HCT116 (cell line): ENCODE data around the gene CEP112. TPM values are rescaled to one million over a fixed set of nuclear protein-coding genes. Genes with fewer than 3 reads are reported as not detected.

ENCODE experiments used
- ATAC-seq: fragments of 200-7000 bp; cut with Tn5 transposase; 2 replicates; pipeline ENCODE4 v1.9.1; 2020; ENCODE audit warnings: mild to moderate bottlenecking, moderate library complexity
- BruUV-seq: library from RNA; stranded (reverse); fragments of 400-500 nt; replicated peaks from 2 replicates; lab custom pipeline; 2021; lab: Mats Ljungman, UMichigan
- CTCF ChIA-PET: fragments of 300-600 bp; sonication (Branson Sonifier 250); formaldehyde crosslinking; loops from one replicate; lab custom pipeline; 2021; ENCODE audit warnings: antibody characterized with exemption; lab: Charles Lee
- POLR2A ChIA-PET: fragments of 300-600, 350-600 bp; sonication (Branson Sonifier 250); formaldehyde crosslinking; loops from one replicate; lab custom pipeline; 2021; ENCODE audit warnings: antibody characterized with exemption; lab: Charles Lee
- RAD21 ChIA-PET, 2 experiments: fragments of 300-600 bp; sonication (Branson Sonifier 250); formaldehyde crosslinking; loops; one replicate each; lab custom pipeline; 2023; ENCODE audit warnings: low total read pairs in 2 of 2; ENCODE audit not compliant: uncharacterized antibody in 2 of 2, unreplicated experiment in 2 of 2, low non-redundant PET in 1 of 2; lab: Charles Lee
- DNase-seq: peaks from one replicate; pipeline ENCODE4 v3.0.0-alpha.2; 2010; ENCODE audit warnings: low read depth, low spot score
- H2AFZ ChIP-seq: fragments of 200-600 bp; shearing (Covaris generic), sonication (generic); 2 replicates; pipeline ENCODE4 v1.6.1; 2017; ENCODE audit warnings: low read depth, mixed run types, mixed read lengths, antibody characterized with exemption, low read length; ENCODE audit not compliant: poor library complexity, severe bottlenecking
- H3K27ac ChIP-seq: 2 replicates; pipeline ENCODE4 v1.5.1; 2012; ENCODE audit warnings: low read depth, low read length
- H3K27me3 ChIP-seq: fragments of 200-600 bp; sonication (generic); 2 replicates; pipeline ENCODE4 v1.6.1; 2016; ENCODE audit warnings: mixed run types, low read length, mixed read lengths; ENCODE audit not compliant: insufficient read depth
- H3K36me3 ChIP-seq, 2 experiments: fragments of 200-500 bp in 1 of 2; fragments of 200-600 bp in 1 of 2; sonication (Bioruptor generic) in 1 of 2; sonication (generic) in 1 of 2; 2 replicates each; pipeline versions ENCODE4 v1.5.1 to v1.6.1; 2014 to 2016; ENCODE audit warnings: low read length in 2 of 2, inconsistent platforms in 1 of 2, mixed read lengths in 1 of 2, mixed run types in 1 of 2; ENCODE audit not compliant: insufficient read depth in 2 of 2, control insufficient read depth in 1 of 2
- H3K4me1 ChIP-seq, 2 experiments: fragments of 200-600 bp in 1 of 2; sonication (generic) in 1 of 2; 2 replicates each; pipeline versions ENCODE4 v1.5.1 to v1.6.1; 2012 to 2017; ENCODE audit warnings: low read length in 2 of 2, inconsistent platforms in 1 of 2, mild to moderate bottlenecking in 1 of 2, mixed read lengths in 1 of 2, mixed run types in 1 of 2, moderate library complexity in 1 of 2; ENCODE audit not compliant: insufficient read depth in 2 of 2, control insufficient read depth in 1 of 2
- H3K4me2 ChIP-seq: fragments of 200-600 bp; sonication (generic); 2 replicates; pipeline ENCODE4 v1.6.1; 2017; ENCODE audit warnings: mixed run types, low read length, mixed read lengths
- H3K4me3 ChIP-seq, 2 experiments: fragments of 200-600 bp in 1 of 2; sonication (generic) in 1 of 2; replicated peaks in 1 of 2; 2 replicates each; pipeline ENCODE4 v1.5.1; 2011 to 2016; ENCODE audit warnings: low read length in 2 of 2, control low read depth in 1 of 2, low read depth in 1 of 2, mild to moderate bottlenecking in 1 of 2, mixed read lengths in 1 of 2, mixed run types in 1 of 2
- H3K79me2 ChIP-seq: fragments of 200-600 bp; sonication (generic); 2 replicates; pipeline ENCODE4 v1.6.1; 2017; ENCODE audit warnings: mild to moderate bottlenecking, mixed run types, low read length, moderate library complexity, mixed read lengths; ENCODE audit not compliant: insufficient read depth
- H3K9ac ChIP-seq: fragments of 200-600 bp; sonication (generic); 2 replicates; pipeline ENCODE4 v1.6.1; 2016; ENCODE audit warnings: low read length, mixed read lengths
- H3K9me2 ChIP-seq: fragments of 200-600 bp; sonication (generic), shearing (Covaris generic); 2 replicates; pipeline ENCODE4 v1.6.1; 2017; ENCODE audit warnings: mixed run types, mild to moderate bottlenecking, moderate library complexity; ENCODE audit not compliant: insufficient read depth
- H3K9me3 ChIP-seq, 2 experiments: fragments of 200-500 bp in 1 of 2; fragments of 200-600 bp in 1 of 2; sonication (Bioruptor generic) in 1 of 2; sonication (generic) in 1 of 2; 2 replicates each; pipeline ENCODE4 v1.6.1; 2014 to 2017; ENCODE audit warnings: low read length in 2 of 2, mixed read lengths in 2 of 2, inconsistent platforms in 1 of 2, low read depth in 1 of 2, mild to moderate bottlenecking in 1 of 2, mixed run types in 1 of 2, moderate library complexity in 1 of 2; ENCODE audit not compliant: control insufficient read depth in 1 of 2, insufficient read depth in 1 of 2
- H4K20me1 ChIP-seq: fragments of 200-600 bp; sonication (generic), shearing (Covaris generic); 2 replicates; pipeline ENCODE4 v1.6.1; 2017; ENCODE audit warnings: mixed run types, mild to moderate bottlenecking, moderate library complexity; ENCODE audit not compliant: insufficient read depth
- ATF3 ChIP-seq: IDR thresholded peaks from 2 replicates; pipeline ENCODE4 v1.6.1; 2012
- CBX3 ChIP-seq: IDR thresholded peaks from 2 replicates; pipeline ENCODE4 v1.6.1; 2012; ENCODE audit warnings: low read depth
- CTCF ChIP-seq, 3 experiments: fragments of 200-600 bp in 1 of 3; sonication (generic) in 1 of 3; IDR thresholded peaks in 2 of 3; conservative IDR thresholded peaks in 1 of 3; 2 replicates each; pipeline ENCODE4 v1.5.1; 2012 to 2017; ENCODE audit warnings: low read depth in 2 of 3, low read length in 2 of 3, antibody characterized with exemption in 1 of 3, borderline replicate concordance in 1 of 3, control low read depth in 1 of 3, mild to moderate bottlenecking in 1 of 3, mixed read lengths in 1 of 3, mixed run types in 1 of 3, moderate library complexity in 1 of 3; ENCODE audit not compliant: insufficient read depth in 1 of 3
- EGR1 ChIP-seq: IDR thresholded peaks from 2 replicates; pipeline ENCODE4 v1.6.1; 2012; ENCODE audit warnings: low read depth
- ELF1 ChIP-seq: IDR thresholded peaks from 2 replicates; pipeline ENCODE4 v1.6.1; 2012; ENCODE audit warnings: low read depth, borderline replicate concordance
- EZH2 ChIP-seq: fragments of 200-600 bp; sonication (generic); IDR thresholded peaks from 2 replicates; pipeline ENCODE4 v1.6.1; 2017; ENCODE audit warnings: antibody characterized with exemption, mixed run types
- EZH2phosphoT487 ChIP-seq: fragments of 200-600 bp; IDR thresholded peaks from 2 replicates; pipeline ENCODE4 v1.6.1; 2018; ENCODE audit warnings: antibody characterized with exemption, borderline replicate concordance
- FOSL1 ChIP-seq: IDR thresholded peaks from 2 replicates; pipeline ENCODE4 v1.6.1; 2012; ENCODE audit warnings: low read depth
- JUND ChIP-seq: IDR thresholded peaks from 2 replicates; pipeline ENCODE4 v1.6.1; 2012
- POLR2A ChIP-seq: IDR thresholded peaks from 2 replicates; pipeline ENCODE4 v1.7.0; 2011; ENCODE audit warnings: borderline replicate concordance; ENCODE audit not compliant: insufficient read depth, insufficient read length; ENCODE audit errors: extremely low read depth
- POLR2AphosphoS5 ChIP-seq: IDR thresholded peaks from 2 replicates; pipeline ENCODE4 v1.6.1; 2011; ENCODE audit warnings: mild to moderate bottlenecking, low read depth, low read length, moderate library complexity
- RAD21 ChIP-seq: IDR thresholded peaks from 2 replicates; pipeline ENCODE4 v1.6.1; 2012; ENCODE audit warnings: low read depth, mild to moderate bottlenecking
- SIN3A ChIP-seq: IDR thresholded peaks from 2 replicates; pipeline ENCODE4 v1.6.1; 2012; ENCODE audit warnings: low read depth
- SRF ChIP-seq: IDR thresholded peaks from 2 replicates; pipeline ENCODE4 v1.6.1; 2012; ENCODE audit warnings: low read depth
- TCF7L2 ChIP-seq: IDR thresholded peaks from 2 replicates; pipeline ENCODE4 v1.7.0; 2011; ENCODE audit warnings: borderline replicate concordance, inconsistent platforms; ENCODE audit not compliant: insufficient read depth, insufficient read length; ENCODE audit errors: extremely low read depth
- YY1 ChIP-seq: IDR thresholded peaks from 2 replicates; pipeline ENCODE4 v1.6.1; 2011; ENCODE audit warnings: low read length, low read depth, moderate library complexity, mild to moderate bottlenecking; ENCODE audit not compliant: insufficient replicate concordance; ENCODE audit errors: extremely low read depth
- ZBTB33 ChIP-seq: IDR thresholded peaks from 2 replicates; pipeline ENCODE4 v1.6.1; 2011; ENCODE audit warnings: mild to moderate bottlenecking, low read length, moderate library complexity; ENCODE audit not compliant: insufficient replicate concordance; ENCODE audit errors: extremely low read depth
- ZFX ChIP-seq: fragments of 450-650 bp; IDR thresholded peaks from 2 replicates; pipeline ENCODE4 v1.6.1; 2017
- ZNF274 ChIP-seq: fragments of 200-500 bp; sonication (Bioruptor generic); IDR thresholded peaks from 2 replicates; pipeline ENCODE4 v1.6.1; 2014; ENCODE audit warnings: mild to moderate bottlenecking, low read depth, low read length, inconsistent platforms
- intact Hi-C: fragments of 100-400 bp; cut with micrococcal nuclease; formaldehyde crosslinking; loops from 2 replicates; pipeline ENCODE4 v1.10.0; 2022
- total RNA-seq: library from RNA; stranded (reverse); gene quantifications from one replicate; pipeline ENCODE4 v1.2.1, GENCODE V29; 2021; ENCODE audit not compliant: unreplicated experiment

Gene CEP112
- total RNA-seq, 1 experiment from 2014 or later = 10.9 TPM

- TF ChIP-seq CTCF (IDR thresholded peaks at IDR 0.05 in 2 of 3, conservative IDR thresholded peaks at IDR 0.05 in 1 of 3; ENCODE audit: borderline replicate concordance in 1 of 3, insufficient read depth in 1 of 3, low read depth in 2 of 3, low read length in 2 of 3) = no peak
- TF ChIP-seq YY1 = no peak
- TF ChIP-seq, all 23 proteins: peak for 0
These were observed 452.9 kb downstream of the CEP112 start (continued) for GRCh38 chr17:65739034-65739433.

- Histone ChIP-seq H3K27me3 (no peaks in the 10 kb centered on the region), H2AFZ (no peak overlapping the region), H3K27ac (no peak overlapping the region), H3K4me1 (peaks cover 8 to 9% of the 10 kb centered on the region in 2 experiments), H3K79me2 (no peaks in the 10 kb centered on the region), H4K20me1 (no peaks in the 10 kb centered on the region), H3K4me3 (no peak overlapping the region), H3K9me3 (no peaks in the 10 kb centered on the region), H3K9me2 (no peaks in the 10 kb centered on the region), H3K36me3 (no peaks in the 10 kb centered on the region), H3K9ac (no peak overlapping the region), H3K4me2 (no peak overlapping the region)
- no peak for ATAC-seq
- ChIA-PET CTCF (no interaction called here), POLR2A (no interaction called here), RAD21 (no interaction called here)
- no peak for TF ChIP-seq ZBTB33
- no peak for TF ChIP-seq SIN3A
- no peak for TF ChIP-seq EZH2
- no peak for TF ChIP-seq ZNF274
- TF ChIP-seq RAD21 = no peak
- TF ChIP-seq CBX3 = no peak
- TF ChIP-seq FOSL1 = no peak
- no peak for TF ChIP-seq SRF
- no peak for TF ChIP-seq EZH2phosphoT487
- no peak for TF ChIP-seq TCF7L2
- no peak for TF ChIP-seq POLR2A
- TF ChIP-seq YY1 = no peak
- TF ChIP-seq EGR1 = no peak
- TF ChIP-seq ZFX = no peak
- TF ChIP-seq CTCF (IDR thresholded peaks at IDR 0.05 in 2 of 3, conservative IDR thresholded peaks at IDR 0.05 in 1 of 3; ENCODE audit: borderline replicate concordance in 1 of 3, insufficient read depth in 1 of 3, low read depth in 2 of 3, low read length in 2 of 3) = no peak
- TF ChIP-seq POLR2AphosphoS5 = no peak
- no peak for TF ChIP-seq ATF3
- TF ChIP-seq JUND = no peak
- TF ChIP-seq ELF1 = no peak
- intact Hi-C loops = no loop called here
- BruUV-seq = no TSS peak
- no peak for DNase-seq
These were observed 454.5 kb downstream of the CEP112 start for GRCh38 chr17:65737451-65737850.
